HG03045 (cell line): ENCODE measurements around the gene SLC35F1.
A peak's percentile ranks its signal among the peaks of the same experiment; 100 is the strongest.
"Not testable (repeated sequence)": the region's sequence is repeated elsewhere in the genome, so short reads cannot be mapped to it uniquely, and the experiment has no call there.

Experiments
- ATAC-seq: cut with Tn5 transposase; IDR thresholded peaks from one replicate; pipeline ENCODE4 v1.9.1; 2021; ENCODE audit warnings: mild to moderate bottlenecking, moderate library complexity; ENCODE audit not compliant: unreplicated experiment

Gene SLC35F1

DNA sequence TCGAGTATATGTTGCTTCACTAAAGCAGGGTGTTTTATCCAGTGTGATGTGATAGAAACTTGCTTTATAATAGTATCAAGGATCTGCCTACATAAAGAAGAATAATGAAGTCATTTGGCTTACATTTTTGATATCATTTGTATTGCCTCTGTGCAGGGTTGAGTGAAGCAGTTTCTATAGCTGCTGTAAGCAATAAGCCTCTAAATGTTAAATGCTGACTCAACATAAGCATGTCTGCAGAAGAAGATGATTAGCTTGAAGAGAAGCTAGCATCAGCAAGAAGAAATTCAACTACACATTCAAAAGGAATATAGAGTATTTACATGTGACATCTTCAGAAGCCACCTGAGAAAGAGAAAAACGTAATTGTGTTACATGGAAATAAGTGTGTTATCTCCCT is 17.6 kb downstream of the SLC35F1 start:
- ATAC-seq: no peak

DNA sequence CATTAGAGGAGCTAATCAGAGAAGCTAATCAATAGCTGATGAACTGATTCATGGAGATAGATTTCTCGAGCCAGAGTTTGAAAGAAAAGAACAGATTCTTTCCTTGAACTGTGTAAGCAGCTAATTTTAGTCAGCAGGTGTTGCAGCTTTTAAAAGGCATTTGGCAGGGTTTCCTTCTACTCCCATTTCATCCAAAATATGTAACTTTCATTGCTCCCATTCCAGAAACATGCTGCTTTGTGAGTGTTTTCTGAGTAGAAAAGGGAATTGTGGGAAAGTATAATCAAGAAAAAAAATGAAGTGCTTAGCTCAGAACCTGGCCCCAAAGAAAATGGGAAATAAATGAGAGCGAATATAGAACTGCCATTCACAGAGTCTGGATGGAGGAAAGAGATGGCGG is 20.8 kb downstream of the SLC35F1 start:
- no peak for ATAC-seq

DNA sequence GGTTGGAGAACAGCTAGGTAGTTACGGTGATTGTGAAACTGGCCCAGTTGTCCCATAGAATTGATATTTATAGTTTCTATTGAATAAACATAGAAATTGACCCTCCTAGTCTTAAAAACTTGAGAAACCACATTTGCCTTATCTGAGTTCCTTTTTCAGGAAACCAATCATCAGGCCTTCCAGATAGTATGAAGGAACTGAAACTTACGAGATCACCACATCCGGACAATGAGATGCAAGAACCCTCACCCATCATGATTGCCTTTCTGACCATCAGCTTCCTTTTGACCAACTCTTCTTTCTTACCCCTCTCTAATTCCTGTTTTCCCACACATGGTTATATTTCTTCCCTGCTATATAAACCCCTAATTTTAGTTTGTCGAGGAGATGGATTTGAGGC is 21.8 kb downstream of the SLC35F1 start:
- ATAC-seq: no peak

DNA sequence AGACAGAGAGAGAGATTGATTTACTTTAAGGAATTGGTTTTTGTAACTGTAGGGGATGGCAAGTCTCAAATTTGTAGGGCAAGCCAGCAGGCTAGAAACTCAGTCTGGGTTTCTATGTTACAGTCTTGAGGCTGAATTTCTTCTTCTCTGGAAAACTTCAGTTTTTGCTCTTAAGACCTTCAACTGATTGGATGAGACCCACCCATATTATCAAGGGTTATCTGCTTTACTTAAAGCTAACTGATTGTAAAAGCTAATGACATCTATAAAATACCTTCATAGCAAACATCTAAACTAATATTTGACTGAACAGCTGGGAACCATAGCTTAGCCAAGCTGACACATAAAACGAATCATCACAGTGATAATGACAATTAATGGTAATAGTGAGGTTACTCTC is 22.4 kb downstream of the SLC35F1 start:
- ATAC-seq: no peak

DNA sequence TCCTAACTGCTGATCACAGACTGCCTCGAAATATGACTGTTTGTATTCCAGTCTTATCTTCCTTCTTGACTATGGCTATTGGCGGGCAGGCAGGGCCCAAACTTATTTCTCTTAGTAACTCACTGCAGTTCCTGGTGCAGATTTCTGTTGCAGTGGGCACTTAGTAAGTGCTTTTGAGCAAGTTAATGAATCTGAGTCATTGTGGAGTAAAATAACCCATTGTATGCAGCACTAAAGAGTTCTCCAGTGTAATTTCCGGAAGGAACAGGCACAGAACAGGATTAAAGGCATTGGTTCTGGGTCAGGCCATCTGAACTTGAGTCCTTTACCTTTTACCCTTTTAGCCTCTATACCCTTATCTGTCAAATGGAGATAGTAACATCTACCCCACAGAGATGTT is 23.6 kb downstream of the SLC35F1 start:
- no peak for ATAC-seq

DNA sequence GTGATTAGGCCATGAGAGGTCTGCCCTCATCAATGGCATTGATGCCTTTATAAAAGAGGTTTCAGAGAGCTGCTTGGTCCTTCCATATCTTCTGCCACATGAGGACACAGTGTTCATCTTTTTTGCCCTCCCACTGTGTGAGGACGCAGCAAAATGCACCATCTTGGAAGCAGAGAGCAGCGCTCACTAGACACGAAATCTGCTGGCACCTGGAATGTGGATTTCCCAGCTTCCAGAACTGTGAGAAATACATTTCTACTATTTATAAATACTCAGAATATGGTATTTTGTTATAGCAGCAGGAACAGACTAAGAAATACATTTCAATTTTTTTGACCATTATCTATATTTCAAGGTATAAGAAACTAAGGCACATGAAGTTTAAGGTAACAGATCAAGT is 24.9 kb downstream of the SLC35F1 start:
- no peak for ATAC-seq

DNA sequence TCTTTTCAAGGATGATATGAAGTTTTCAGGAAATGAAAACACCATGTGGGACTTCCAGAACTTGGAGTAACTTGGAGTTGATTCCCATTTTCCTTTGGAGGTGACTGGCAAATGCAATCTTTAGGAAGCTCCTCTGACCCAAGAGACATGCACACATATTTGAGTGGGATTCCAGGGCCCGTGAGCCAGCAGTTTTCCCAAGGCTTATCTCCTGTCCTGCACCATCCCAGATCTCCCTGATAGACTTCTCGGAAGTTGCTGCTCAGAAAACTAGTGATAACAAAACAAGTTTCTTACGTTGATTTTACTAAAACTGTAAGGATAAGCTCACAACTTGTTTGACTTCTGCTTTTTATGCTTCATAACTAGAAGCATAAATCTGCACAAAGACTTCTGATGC is 25.6 kb downstream of the SLC35F1 start:
- no peak for ATAC-seq

DNA sequence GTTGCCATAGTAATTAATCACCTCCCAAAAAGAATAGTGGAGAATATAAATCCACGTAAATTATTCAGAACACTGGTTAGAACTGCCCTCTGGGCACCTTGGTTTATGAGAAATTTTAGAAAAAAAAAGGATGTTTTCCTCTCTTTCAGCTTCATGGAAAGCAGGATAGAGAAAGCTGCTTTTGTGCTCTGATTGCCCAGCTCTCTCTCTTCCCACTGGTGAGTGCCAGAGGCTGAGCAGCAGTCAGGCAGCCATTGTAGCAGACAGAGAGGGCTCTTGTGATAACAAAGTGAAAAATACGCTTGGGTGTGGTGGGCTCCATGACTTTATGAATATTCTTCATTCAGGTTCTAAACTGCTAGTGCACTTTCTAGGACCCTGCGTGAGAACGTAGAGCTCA is 26.4 kb downstream of the SLC35F1 start:
- ATAC-seq: no peak

DNA sequence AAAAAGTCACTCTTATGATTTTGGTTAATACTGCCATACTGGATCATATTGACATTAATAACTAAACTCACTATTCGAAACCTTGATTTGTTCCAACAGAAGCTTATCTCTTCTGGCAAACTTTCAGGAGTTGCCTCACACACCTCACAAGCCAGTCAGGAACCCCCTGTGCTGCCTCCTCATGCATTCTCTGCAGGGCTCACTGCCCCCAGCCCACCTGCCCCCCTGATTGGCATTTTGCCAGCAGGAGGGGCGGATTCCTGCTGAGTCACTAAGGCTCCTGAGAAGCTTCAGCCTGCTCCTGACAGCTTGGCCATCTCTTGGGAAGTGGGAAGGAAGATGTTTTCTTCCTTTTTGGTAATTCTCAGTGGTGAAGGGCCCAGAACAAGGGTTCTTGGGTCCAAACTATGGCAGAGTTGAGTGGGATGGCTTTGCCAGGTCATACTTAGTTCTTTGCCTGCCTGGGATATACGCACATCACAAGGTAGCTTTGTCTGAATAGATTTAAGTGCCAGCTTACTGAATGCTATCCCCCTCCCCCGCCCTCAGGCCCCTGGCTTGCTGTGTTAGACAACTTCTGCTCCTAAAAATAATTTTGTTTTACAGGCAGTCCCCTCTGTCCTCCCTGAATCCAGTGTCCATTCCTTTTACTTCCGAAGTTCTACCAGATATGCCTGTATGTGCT is 31.4 kb downstream of the SLC35F1 start:
- ATAC-seq: no peak

DNA sequence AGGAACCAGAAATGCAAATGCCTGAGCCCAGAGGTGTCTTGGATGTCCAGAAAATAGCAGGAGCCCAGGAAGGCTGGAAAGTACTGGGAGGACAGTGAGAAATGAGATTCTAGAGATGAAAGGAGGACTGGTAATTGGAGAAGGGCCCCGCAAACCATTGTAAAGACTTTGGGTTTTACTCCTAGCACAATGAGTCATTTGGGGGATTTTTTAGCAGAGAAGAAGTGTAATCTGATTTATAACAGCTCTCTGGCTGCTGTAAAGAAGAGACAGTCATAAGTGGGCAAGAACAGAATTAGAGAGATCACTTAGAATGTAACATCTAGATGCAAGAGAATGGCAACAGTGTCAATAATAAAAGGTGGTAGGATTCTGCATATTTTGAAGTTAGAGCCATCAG is 40.2 kb downstream of the SLC35F1 start:
- ATAC-seq: no peak

DNA sequence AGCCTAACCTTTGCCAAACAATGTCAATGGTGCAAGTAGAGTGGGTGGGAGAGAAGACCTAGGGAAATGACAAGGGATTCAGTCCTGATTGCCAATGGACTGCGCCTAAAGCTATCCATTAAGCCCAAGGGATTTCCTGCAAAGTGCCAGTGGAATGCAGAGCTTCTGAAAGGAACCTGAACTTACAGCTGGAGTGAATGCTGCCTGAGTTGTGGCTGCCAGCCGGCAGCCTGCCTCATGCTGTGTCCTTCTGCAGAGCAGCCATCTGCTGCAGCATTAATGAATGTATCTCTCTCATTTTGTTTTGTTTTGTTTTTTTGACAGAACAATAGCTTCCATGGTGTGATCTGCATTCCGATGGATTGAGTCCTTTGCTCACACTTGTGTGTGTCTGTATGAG is 44.7 kb downstream of the SLC35F1 start:
- ATAC-seq: no peak

DNA sequence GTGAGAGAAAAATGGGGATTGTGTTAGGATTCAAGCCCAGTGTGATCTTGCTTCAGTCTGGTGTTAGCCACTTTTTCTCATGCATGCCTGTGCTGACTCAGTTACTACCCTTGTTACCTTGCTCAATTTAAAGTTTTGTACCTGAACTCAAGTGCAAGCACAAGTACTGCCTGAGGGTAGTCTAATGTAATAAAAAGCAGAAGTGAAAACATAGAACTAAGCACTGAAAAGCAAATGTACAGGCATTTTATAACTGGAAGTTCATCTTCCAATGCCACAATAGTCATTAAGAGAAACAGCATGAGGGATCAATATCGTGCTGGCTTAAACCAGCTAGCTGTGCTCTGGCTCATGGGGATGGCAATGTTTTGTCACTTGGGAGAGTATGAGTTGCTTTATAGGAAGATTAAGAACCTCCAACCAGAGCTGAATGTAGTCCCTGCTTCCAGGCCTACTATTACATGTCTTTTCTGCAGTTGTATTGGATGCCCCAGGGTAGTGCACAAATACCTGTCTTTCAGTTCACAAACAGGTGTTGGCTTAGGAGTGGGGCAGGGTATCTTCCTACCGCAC is 48.7 kb downstream of the SLC35F1 start:
- no peak for ATAC-seq

DNA sequence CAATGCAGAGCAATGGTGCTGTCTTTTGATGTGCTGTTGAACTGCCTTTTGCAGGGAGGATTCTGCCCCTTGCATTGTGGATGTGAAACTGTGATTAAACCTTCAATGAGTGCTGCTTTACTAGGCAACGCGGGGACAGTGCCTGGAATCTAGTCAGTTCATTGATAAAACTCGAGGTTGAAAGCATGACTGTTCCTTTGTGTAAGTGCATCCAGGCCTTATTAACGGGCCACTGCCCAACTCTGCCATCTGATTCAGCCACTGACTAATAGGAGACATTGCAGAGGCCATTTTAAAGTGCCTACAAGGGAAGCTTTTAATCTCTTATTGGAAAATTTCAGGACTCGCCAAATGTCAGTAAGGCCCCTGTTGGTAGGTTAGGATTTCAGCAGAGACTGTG is 49.3 kb downstream of the SLC35F1 start:
- no peak for ATAC-seq

DNA sequence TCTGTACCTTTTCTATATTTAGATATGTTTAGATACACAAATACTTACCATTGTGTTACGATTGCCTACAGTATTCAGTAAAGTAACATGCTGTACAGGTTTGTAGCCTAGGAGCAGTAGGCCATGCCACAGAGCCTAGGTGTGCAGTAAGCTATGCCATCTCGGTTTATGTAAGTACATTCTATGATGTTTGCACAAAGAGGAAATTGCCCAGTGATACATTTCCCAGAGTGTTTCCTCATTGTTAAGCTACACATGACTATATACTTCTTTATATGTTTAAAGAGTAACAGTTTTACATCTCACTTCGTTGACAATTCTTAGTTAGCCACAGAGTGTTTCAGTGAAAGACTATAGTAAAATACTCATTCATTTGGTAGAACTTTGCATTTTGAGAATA is 51.5 kb downstream of the SLC35F1 start:
- ATAC-seq: no peak

DNA sequence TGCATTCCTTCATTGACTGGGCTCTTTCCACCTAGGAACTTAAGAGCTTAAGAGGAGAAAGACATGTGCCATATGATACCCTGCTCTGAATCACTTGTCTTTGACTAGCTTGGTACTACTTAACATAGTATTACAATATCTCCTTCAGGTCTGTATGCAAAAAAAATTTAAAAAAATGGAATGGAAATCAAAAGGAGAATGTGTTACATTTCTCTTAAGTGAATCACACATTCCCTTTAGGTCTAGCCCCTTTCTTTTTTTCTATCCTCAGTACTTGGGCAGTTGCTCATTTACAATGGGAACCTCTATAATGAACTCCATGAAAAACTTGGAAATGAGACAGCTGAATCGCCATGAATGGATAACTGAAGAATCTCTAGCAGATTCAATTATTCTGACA is 53.8 kb downstream of the SLC35F1 start:
- no peak for ATAC-seq

DNA sequence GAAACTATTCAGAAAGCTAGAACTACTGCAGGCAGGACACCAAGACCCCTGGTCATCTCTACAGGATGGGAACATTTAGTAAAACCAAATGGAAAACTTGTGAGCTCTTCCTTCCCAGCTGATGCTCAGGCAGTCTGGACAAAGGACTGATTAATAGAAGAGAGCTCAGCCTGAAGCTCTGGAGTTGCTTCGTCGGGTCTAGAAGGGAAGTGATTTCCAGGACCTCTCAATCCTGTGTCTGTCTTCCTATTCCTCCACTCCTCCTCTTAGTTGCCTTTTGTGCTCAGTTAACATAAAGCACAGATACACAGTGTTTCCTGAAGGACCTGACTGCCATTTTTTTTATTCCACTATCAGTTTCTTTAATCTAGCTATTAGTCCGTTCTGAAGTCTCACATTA is 54.2 kb downstream of the SLC35F1 start:
- ATAC-seq: no peak

DNA sequence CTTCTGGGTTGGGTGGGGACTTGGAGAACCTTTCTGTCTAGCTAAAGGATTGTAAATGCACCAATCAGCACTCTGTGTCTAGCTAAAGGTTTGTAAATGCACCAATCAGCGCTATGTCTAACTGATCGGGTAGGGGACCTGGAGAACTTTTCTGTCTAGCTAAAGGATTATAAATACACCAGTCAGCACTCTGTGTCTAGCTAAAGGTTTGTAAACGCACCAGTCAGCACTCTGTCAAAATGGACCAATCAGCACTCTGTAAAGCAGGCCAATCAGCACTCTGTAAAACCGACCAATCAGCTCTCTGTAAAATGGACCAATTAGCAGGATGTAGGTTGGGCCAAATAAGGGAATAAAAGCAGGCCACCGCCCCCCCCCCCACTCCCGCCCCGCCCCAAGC is 58.7 kb downstream of the SLC35F1 start:
- ATAC-seq: not testable (repeated sequence)

DNA sequence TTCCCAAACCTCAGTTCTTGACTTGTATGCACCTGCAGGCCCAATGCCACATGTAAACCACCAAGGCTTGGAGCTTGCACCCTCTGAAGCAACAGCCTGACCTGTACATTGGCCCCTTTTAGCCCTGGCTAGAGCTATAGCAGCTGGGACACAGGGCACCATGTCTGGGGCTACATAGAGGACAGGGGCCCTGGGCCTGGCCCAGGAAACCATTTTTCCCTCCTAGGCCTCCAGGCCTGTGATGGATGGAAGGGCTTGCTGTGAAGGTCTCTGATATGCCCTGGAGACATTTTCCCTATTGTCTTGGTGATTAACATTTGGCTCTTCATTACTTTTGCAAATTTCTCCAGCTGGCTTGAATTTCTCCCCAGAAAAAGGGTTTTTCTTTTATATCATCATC is 64.6 kb downstream of the SLC35F1 start:
- no peak for ATAC-seq

DNA sequence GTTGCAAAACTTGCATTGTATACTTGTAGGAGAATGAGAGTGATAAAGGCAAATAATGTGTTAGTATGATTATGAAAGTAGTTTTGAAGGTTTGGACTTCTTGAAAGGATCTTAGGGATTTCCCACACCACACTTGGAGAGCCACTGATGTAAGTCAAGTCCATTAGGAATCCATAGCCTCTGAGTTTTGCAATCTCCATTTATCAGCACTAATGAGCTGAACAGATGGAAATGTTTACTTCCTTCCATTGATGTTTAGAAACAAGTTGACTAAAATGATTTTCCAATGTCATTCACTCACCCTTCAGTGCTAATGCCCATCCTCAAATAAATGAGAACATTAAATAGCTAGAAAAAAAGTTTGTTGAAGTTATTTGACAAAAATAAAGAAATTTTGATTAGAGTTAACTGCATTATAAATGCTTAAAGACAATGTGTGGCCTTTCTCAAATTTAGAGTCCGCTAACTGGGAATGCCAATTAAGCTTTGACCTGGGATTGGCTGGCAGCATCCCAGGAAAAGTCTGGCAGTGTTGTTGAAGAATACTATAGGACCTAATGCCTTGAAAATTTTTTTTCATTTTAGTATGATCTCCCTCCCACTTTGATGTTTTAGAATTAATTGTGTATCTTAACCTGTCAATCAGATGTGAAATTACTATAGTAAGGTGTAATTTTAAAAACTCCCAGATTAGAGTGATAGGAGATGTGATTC is 68.0 kb downstream of the SLC35F1 start:
- ATAC-seq: no peak

DNA sequence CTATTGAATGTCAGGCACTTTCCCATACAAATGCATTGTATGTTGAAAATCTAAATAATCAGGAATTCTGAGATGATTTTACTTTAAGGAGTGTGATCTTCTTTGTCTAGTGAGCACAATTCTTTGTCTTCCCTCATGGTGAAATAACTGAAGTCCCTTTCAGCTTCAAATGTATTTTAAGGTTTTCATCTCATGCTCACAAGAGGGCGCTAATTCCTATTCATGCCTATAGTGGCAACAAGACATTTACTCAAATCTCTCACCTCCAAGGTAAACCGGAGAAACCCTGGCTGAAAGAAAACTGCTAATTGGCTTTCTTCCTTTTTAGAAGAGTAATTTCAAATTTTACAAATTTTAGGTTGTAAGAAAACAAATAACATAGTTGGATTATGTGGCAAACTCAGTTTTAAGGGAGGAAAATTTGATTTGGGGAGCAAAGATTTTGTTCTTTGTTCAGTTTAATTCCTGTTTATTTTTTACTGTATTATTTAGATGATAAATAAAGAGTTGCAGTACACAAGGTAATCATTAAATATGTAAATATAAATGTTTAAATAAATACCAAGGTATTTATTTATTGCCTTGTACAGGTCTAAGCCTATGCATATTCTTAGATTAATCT is 69.1 kb downstream of the SLC35F1 start:
- ATAC-seq: peak; percentile 55

DNA sequence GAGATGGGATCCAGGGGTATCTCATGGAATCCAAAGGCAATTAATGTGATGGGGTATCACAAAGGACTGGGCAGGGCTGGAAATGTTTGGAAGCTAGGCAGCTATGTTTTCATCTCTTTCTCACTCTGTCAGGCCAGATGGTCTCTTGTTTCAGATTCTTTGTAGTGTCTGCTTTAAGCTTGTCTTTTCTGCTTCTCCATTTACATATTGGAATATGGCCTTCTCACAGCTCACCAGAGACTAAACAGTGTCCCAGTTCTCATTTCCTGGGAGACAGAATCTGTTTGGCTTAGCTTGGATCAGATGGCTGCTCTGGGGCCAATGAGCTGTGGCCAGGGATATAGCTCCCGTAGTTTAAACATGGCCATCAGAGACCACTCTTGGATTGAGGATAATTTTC is 78.9 kb downstream of the SLC35F1 start:
- ATAC-seq: no peak

DNA sequence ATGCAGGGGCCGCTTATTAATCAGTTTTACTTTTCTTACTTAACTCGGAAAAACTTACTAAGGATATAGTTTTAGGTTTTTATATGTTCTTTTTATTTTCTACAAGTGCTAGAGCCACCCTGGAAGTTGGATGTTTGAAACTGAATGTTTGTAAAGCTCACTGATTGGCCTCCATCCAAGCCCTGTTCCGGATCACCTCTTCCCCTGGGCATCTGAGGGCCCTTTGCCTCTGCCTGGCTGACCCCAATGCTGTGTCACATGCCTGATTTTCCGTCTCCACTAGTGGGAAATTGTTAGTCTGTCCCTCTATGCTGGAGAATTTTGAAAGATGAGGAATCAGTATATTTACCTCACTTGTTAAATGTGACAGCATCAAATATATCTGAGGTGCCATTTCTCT is 79.3 kb downstream of the SLC35F1 start:
- ATAC-seq: no peak
